Amygdala (tissue), 56 donors: ENCODE data around the gene AGTRAP.

Source experiments
- DNase-seq, 56 donors: peaks; one replicate each; lab custom pipeline; 2025; lab: John Stamatoyannopoulos, UW

AGTRAP gene

GRCh38 chr1:11753555-11754208 lies 17.7 kb downstream of the AGTRAP start:
- no peak for DNase-seq

- DNase-seq, result no peak
Measured at GRCh38 chr1:11757047-11757446, 21.1 kb downstream of the AGTRAP start.

GRCh38 chr1:11759791-11760190 lies 23.9 kb downstream of the AGTRAP start:
- DNase-seq, result no peak

GRCh38 chr1:11761285-11761684 lies 25.3 kb downstream of the AGTRAP start:
- no peak for DNase-seq

GRCh38 chr1:11761988-11762406 lies 26.1 kb downstream of the AGTRAP start, which contains the start of gene C1orf167:
Gene C1orf167, plus strand, starts transcription at chr1:11762193. Its CDS starts 2,208 bp downstream, at chr1:11764401.
- no peak for DNase-seq

- no peak for DNase-seq
Measured at GRCh38 chr1:11764115-11764514, 28.2 kb downstream of the AGTRAP start.

GRCh38 chr1:11764519-11764918 lies 28.6 kb downstream of the AGTRAP start:
- DNase-seq, result no peak

- no peak for DNase-seq
Measured at GRCh38 chr1:11765661-11766428, 29.9 kb downstream of the AGTRAP start.

GRCh38 chr1:11766429-11766776 lies 30.5 kb downstream of the AGTRAP start:
- no peak for DNase-seq

- DNase-seq, result no peak
Measured at GRCh38 chr1:11767922-11768704, 32.2 kb downstream of the AGTRAP start.

- no peak for DNase-seq
Measured at GRCh38 chr1:11768821-11769220, 32.9 kb downstream of the AGTRAP start.

- DNase-seq, result no peak
Measured at GRCh38 chr1:11769274-11769673, 33.3 kb downstream of the AGTRAP start.

GRCh38 chr1:11770011-11770410 lies 34.1 kb downstream of the AGTRAP start:
- no peak for DNase-seq

- no peak for DNase-seq
Measured at GRCh38 chr1:11771481-11772043, 35.6 kb downstream of the AGTRAP start.

GRCh38 chr1:11772458-11772857 lies 36.5 kb downstream of the AGTRAP start:
- DNase-seq, result no peak

GRCh38 chr1:11774753-11775152 lies 38.8 kb downstream of the AGTRAP start:
- DNase-seq, result no peak

GRCh38 chr1:11777658-11778322 lies 41.9 kb downstream of the AGTRAP start:
- DNase-seq, result no peak

- DNase-seq, result no peak
Measured at GRCh38 chr1:11778336-11778735, 42.4 kb downstream of the AGTRAP start.

- no peak for DNase-seq
Measured at GRCh38 chr1:11778844-11779623, 43.1 kb downstream of the AGTRAP start.
